ENCODE results near the gene PNPLA3.

PNPLA3 gene

DNA sequence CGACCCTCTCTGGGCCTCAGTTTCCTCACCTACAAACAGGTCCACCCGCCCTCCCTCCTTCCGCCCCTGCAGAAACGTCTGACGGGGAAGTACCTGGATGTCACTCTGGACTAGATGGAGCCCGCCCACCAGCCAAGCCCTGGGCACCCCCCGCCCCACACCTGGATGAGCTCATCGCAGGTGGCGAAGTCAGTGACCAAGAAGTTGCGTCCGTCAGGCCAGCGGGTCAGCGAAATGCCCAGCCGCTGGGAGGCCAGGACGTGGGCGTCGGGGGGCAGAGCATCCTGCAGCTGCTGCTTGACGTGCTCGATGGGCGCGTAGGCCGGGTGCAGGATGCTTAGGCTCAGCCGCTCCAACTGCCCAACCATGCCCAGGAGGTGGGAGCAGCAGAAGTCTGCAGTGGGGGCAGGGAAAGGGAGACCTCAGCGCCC lies 32.7 kb upstream of the PNPLA3 start:
- H3K4me3 ChIP-seq (ENCODE audit: insufficient read depth, low read depth, low read length, poor library complexity, severe bottlenecking): no peak overlapping the region

DNA sequence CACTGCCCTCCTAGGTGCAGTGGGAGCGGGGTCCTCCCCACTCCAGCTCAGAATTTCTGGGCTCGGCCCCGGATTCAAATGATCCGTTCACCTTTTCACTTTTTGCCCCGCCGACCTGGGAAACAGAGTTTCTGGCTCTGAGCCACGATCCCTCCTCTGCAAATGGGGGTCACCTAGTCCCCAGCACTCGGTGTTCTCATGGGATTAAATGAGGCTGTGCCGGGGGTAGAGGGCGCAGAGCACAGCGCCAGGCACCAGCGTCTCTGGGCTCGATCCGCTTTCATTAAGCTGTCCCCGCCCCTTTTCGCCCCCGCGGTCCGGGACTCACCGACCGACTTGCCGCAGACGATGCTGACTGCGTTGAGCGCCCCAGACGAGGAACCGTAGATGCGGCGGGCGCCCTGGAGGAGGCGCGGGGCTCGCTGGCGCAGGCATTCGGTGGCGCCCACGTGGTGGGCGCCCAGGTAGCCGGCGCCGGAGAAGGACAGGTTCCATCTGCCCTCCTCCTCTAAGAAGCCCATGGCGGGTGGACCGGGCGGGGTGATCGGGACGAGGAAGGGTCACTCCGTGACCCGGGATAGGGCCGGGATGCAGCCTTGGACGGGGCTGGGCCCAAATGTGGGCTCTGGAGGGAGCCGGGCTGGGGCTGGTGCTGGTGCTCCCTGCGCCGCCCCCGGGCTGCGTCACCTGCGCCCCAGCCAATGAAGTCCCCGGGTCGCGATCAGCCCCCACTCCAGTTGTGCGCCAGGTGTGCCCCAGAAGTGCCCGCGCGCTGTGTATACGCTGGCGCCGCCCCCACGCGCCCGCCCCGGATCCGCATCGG lies 32.0 kb upstream of the PNPLA3 start, which contains the start of gene PNPLA5:
PNPLA5 (minus strand) TSS at position 654 of the 823 bp plus-strand sequence; CDS start at position 521, 133 bp downstream.
- DNase-seq: no peak
- Histone ChIP-seq H3K4me3 (ENCODE audit: insufficient read depth, low read depth, low read length, poor library complexity, severe bottlenecking) (no peak within 1 kb of the TSS), H3K27me3 (replicated peaks; ENCODE audit: control insufficient read depth, insufficient read depth, low read length, poor library complexity, severe bottlenecking) (peaks cover 20% of the 10 kb centered on the region), H3K4me1 (ENCODE audit: control insufficient read depth, insufficient read depth, low read length, poor library complexity, severe bottlenecking) (no peaks in the 10 kb centered on the region), H3K27ac (ENCODE audit: insufficient read depth, low read length, poor library complexity, severe bottlenecking) (no peak within 1 kb of the TSS), H3K36me3 (ENCODE audit: control insufficient read depth, insufficient read depth, low read length) (no peaks in the 10 kb centered on the region), H3K9me3 (ENCODE audit: control insufficient read depth, low read length) (no peaks in the 10 kb centered on the region)

More for the DNA sequence above, 32.7 kb upstream of the PNPLA3 start:
- peaks cover 20% of the 10 kb centered on the region for H3K27me3 ChIP-seq (replicated peaks; ENCODE audit: control insufficient read depth, insufficient read depth, low read length, poor library complexity, severe bottlenecking)
- no peaks in the 10 kb centered on the region for H3K36me3 ChIP-seq (ENCODE audit: control insufficient read depth, insufficient read depth, low read length)
- H3K27ac ChIP-seq (ENCODE audit: insufficient read depth, low read length, poor library complexity, severe bottlenecking): no peak overlapping the region
- H3K4me1 ChIP-seq (ENCODE audit: control insufficient read depth, insufficient read depth, low read length, poor library complexity, severe bottlenecking): no peaks in the 10 kb centered on the region
- no peak for DNase-seq
- H3K9me3 ChIP-seq (ENCODE audit: control insufficient read depth, low read length): no peaks in the 10 kb centered on the region

DNA sequence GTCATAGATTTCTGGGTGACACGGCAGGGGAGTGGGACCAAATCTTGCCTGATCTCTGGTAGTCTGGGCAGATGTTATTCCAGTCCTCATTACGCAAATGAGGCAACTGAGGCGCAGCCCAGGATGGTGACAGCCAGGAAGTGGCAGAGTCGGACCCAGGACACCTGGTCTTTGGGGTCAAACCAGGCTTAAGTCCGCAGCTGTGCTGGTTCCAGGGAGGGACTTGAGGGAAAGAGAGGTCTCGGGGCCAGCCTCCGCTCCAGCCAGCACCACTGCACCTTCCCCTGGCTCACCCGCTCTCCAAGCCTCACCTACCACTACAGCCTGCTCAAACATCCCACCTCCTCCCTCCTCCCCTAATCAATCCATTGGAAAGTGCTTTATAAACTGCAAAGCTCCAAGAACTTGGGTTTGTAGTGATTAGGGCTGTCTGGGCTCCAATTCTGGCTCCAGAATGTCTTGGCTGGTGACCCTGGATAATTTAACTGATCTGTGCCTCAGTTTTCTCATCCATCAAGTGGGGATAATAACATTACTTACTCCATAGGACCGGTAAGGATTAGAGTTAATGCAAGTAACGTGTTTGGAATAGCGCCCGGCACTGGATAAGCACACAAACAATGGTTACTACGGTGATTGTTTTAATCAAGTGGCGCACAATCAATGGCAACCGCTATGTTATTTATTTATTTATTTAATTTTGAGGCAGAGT lies 31.3 kb upstream of the PNPLA3 start:
- no peak overlapping the region for H3K4me3 ChIP-seq (ENCODE audit: insufficient read depth, low read depth, low read length, poor library complexity, severe bottlenecking)
- H3K27me3 ChIP-seq (replicated peaks; ENCODE audit: control insufficient read depth, insufficient read depth, low read length, poor library complexity, severe bottlenecking): peaks cover 20% of the 10 kb centered on the region
- no peaks in the 10 kb centered on the region for H3K9me3 ChIP-seq (ENCODE audit: control insufficient read depth, low read length)
- no peak overlapping the region for H3K27ac ChIP-seq (ENCODE audit: insufficient read depth, low read length, poor library complexity, severe bottlenecking)
- H3K4me1 ChIP-seq (ENCODE audit: control insufficient read depth, insufficient read depth, low read length, poor library complexity, severe bottlenecking): no peaks in the 10 kb centered on the region
- no peaks in the 10 kb centered on the region for H3K36me3 ChIP-seq (ENCODE audit: control insufficient read depth, insufficient read depth, low read length)
- DNase-seq: no peak

DNA sequence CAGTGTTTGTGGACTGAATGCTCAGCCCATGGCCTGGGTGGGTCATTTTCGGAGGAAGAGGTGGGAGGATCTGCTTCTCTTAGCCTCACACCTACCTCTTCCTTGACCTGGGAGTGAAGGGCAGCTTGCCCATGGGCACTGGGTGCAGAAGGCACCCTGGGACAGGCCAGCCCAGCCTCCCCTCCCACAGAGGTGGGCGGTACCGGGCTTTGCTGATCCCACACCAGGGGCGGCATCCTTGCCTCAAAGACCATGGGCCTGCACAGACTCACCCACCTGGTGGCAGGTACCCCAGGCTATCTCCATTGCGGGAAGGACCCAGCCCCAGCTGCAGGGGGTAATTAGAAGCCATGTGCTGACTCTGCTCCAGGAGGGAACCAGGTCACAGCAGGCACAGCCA lies 30.3 kb upstream of the PNPLA3 start:
- H3K9me3 ChIP-seq (ENCODE audit: control insufficient read depth, low read length): no peaks in the 10 kb centered on the region
- H3K27ac ChIP-seq (ENCODE audit: insufficient read depth, low read length, poor library complexity, severe bottlenecking): no peak overlapping the region
- H3K27me3 ChIP-seq (replicated peaks; ENCODE audit: control insufficient read depth, insufficient read depth, low read length, poor library complexity, severe bottlenecking): peaks cover 14% of the 10 kb centered on the region
- H3K4me3 ChIP-seq (ENCODE audit: insufficient read depth, low read depth, low read length, poor library complexity, severe bottlenecking): no peak overlapping the region
- H3K4me1 ChIP-seq (ENCODE audit: control insufficient read depth, insufficient read depth, low read length, poor library complexity, severe bottlenecking): no peaks in the 10 kb centered on the region
- no peaks in the 10 kb centered on the region for H3K36me3 ChIP-seq (ENCODE audit: control insufficient read depth, insufficient read depth, low read length)
- DNase-seq: no peak

DNA sequence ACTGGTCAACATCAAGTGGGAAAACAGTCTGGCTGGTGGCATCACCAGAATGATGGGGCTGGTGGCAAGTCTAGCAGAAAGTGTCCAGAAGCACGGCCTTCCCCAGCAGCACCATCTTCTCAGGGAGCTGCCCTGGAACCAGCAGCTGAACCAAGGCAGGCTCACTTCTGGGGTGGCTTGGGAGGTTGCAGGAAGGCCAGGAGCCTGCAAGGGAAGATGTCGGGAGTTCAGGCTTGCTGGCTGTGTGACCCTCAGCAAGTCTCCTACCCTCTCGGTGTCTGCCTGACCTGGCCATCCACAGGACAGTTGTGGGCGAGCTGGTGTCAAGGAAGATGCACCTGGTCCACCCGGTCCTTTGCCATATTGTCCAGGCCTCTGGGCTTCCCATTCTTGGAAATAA lies 29.5 kb upstream of the PNPLA3 start:
- Histone ChIP-seq H3K4me3 (ENCODE audit: insufficient read depth, low read depth, low read length, poor library complexity, severe bottlenecking) (no peak overlapping the region), H3K4me1 (ENCODE audit: control insufficient read depth, insufficient read depth, low read length, poor library complexity, severe bottlenecking) (no peaks in the 10 kb centered on the region), H3K9me3 (ENCODE audit: control insufficient read depth, low read length) (no peaks in the 10 kb centered on the region), H3K36me3 (ENCODE audit: control insufficient read depth, insufficient read depth, low read length) (no peaks in the 10 kb centered on the region), H3K27ac (ENCODE audit: insufficient read depth, low read length, poor library complexity, severe bottlenecking) (no peak overlapping the region), H3K27me3 (replicated peaks; ENCODE audit: control insufficient read depth, insufficient read depth, low read length, poor library complexity, severe bottlenecking) (peaks cover 14% of the 10 kb centered on the region)
- DNase-seq: no peak

DNA sequence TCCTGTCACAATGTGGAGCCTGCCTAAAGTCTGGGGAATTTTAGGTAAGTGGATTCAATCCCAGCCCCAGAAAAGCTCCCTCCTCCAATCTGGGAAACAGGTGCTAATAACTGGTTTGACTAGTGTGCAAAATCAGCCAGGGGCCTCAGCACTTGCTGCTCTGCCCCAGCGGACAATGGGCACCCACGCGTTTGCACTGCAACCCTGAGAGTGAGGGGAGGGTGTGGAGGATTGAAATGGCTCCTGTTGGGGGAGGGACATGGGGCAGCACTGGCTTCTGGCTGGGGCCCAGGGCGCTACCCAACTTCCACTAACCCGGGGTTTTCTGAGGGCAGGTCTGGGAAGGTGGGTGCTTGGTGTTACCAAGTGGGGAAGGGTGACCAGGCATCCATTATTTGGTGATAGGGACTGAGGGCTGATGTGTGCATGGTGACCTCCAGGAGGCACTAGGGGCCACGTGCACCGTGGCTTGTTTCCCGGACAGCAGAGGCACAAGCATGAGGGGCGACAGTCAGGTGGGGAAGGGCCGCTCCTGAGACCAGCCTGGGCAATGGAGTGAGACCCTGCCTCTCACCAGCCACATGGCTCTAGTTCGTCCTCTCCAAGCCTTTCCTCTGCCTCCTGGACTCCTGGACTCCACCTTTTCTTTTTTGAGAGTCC lies 27.5 kb upstream of the PNPLA3 start:
- no peak for DNase-seq
- Histone ChIP-seq H3K9me3 (ENCODE audit: control insufficient read depth, low read length) (no peaks in the 10 kb centered on the region), H3K27ac (ENCODE audit: insufficient read depth, low read length, poor library complexity, severe bottlenecking) (no peak overlapping the region), H3K27me3 (replicated peaks; ENCODE audit: control insufficient read depth, insufficient read depth, low read length, poor library complexity, severe bottlenecking) (peaks cover 4% of the 10 kb centered on the region), H3K4me3 (ENCODE audit: insufficient read depth, low read depth, low read length, poor library complexity, severe bottlenecking) (no peak overlapping the region), H3K36me3 (ENCODE audit: control insufficient read depth, insufficient read depth, low read length) (no peaks in the 10 kb centered on the region), H3K4me1 (ENCODE audit: control insufficient read depth, insufficient read depth, low read length, poor library complexity, severe bottlenecking) (no peaks in the 10 kb centered on the region)

DNA sequence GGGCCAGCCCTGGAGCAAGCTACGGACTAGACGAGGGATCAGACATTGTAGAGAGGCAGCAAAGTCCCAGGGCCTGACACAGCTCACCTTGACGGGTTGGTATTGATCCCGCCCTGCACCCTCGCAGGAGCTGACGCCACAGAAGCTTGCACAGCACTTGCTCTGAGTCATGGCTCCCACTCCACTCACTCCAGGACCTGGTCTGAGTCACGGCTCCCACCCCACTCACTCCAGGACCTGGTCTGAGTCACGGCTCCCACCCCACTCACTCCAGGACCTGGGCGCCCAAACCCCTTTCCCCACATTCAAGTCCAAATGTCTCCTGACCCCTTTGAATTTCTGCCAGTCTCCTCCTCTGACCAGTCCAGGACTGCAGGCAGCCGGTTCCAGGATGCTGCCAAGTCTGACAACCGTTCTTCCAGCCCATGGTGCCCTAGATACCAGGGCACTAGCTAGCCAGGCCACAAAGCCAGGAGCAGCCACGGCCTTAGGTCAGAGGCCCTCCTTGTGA lies 25.8 kb upstream of the PNPLA3 start:
- Histone ChIP-seq H3K4me3 (ENCODE audit: insufficient read depth, low read depth, low read length, poor library complexity, severe bottlenecking) (no peak overlapping the region), H3K27me3 (replicated peaks; ENCODE audit: control insufficient read depth, insufficient read depth, low read length, poor library complexity, severe bottlenecking) (no peaks in the 10 kb centered on the region), H3K27ac (ENCODE audit: insufficient read depth, low read length, poor library complexity, severe bottlenecking) (no peak overlapping the region), H3K4me1 (ENCODE audit: control insufficient read depth, insufficient read depth, low read length, poor library complexity, severe bottlenecking) (no peaks in the 10 kb centered on the region), H3K9me3 (ENCODE audit: control insufficient read depth, low read length) (no peaks in the 10 kb centered on the region), H3K36me3 (ENCODE audit: control insufficient read depth, insufficient read depth, low read length) (no peaks in the 10 kb centered on the region)
- DNase-seq: no peak

DNA sequence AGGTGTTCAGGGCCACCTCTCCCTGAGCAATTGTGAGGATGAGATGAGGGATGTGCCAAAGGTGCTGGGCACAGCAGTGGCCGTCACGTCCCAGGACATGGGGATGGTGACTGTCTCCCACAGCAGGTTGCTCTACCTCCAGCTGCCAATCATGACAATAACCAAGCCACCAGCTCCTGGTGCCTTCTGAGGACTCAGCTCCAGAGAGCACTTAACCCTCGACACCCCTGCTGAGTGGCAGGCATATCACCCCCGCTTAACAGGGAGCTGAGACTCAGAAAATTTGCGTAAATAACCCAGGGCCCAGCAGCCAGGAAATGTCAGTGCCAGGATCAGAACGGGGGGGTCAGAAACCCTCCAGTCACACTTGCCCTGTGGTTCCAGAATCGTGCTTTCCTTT lies 23.4 kb upstream of the PNPLA3 start:
- Histone ChIP-seq H3K36me3 (ENCODE audit: control insufficient read depth, insufficient read depth, low read length) (no peaks in the 10 kb centered on the region), H3K27ac (ENCODE audit: insufficient read depth, low read length, poor library complexity, severe bottlenecking) (no peak overlapping the region), H3K9me3 (ENCODE audit: control insufficient read depth, low read length) (no peaks in the 10 kb centered on the region), H3K4me3 (ENCODE audit: insufficient read depth, low read depth, low read length, poor library complexity, severe bottlenecking) (no peak overlapping the region), H3K27me3 (replicated peaks; ENCODE audit: control insufficient read depth, insufficient read depth, low read length, poor library complexity, severe bottlenecking) (no peaks in the 10 kb centered on the region), H3K4me1 (ENCODE audit: control insufficient read depth, insufficient read depth, low read length, poor library complexity, severe bottlenecking) (no peaks in the 10 kb centered on the region)
- DNase-seq: no peak

DNA sequence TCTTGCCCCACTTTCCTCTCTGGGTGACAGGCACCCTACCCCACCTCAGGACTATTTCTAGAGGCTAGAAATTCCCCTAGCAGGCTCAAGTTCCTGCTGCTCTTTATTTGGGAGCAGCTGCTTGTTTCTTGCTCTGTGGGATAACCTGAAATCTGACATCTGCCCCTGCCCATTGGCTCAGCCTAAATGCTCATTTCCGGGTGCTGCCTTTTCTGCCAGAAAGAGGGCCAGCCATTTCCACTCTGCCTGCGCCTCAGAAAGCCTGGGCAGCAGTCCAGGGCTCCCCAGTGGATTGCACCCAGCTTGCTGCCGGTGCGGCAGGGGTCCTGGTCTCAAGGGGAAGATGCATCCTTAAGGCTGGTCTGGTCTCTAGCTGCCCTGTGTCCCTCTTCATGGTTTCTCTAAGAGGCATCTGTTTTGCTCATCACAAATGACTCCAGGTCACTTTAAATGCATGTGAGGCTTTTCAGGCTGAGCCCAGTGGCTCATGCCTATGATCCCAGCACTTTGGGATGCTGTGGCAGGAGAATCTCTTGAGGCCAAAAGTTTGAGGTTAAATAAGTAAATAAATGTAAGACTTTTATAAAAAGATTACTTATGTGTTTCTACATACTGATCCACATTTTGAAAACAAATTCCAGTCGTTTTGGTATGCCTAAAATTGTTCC lies 21.5 kb upstream of the PNPLA3 start:
- no peaks in the 10 kb centered on the region for H3K36me3 ChIP-seq (ENCODE audit: control insufficient read depth, insufficient read depth, low read length)
- no peak for DNase-seq
- H3K9me3 ChIP-seq (ENCODE audit: control insufficient read depth, low read length): no peaks in the 10 kb centered on the region
- H3K4me1 ChIP-seq (ENCODE audit: control insufficient read depth, insufficient read depth, low read length, poor library complexity, severe bottlenecking): no peaks in the 10 kb centered on the region
- H3K4me3 ChIP-seq (ENCODE audit: insufficient read depth, low read depth, low read length, poor library complexity, severe bottlenecking): no peak overlapping the region
- H3K27me3 ChIP-seq (replicated peaks; ENCODE audit: control insufficient read depth, insufficient read depth, low read length, poor library complexity, severe bottlenecking): no peaks in the 10 kb centered on the region
- no peak overlapping the region for H3K27ac ChIP-seq (ENCODE audit: insufficient read depth, low read length, poor library complexity, severe bottlenecking)
